H1 (cell line): ENCODE results near the gene C1orf21. TPM values are rescaled to one million over a fixed set of nuclear protein-coding genes. Genes with fewer than 3 reads are reported as not detected.

Experiments
- ASH2L ChIP-seq: fragments of 200-600, 300-600 bp; sonication (generic); IDR thresholded peaks from one replicate; pipeline ENCODE4 v1.7.1; 2017; ENCODE audit warnings: low read length
- EP300 ChIP-seq, 2 experiments: IDR thresholded peaks; 1 replicate in 1 of 2; 2 replicates in 1 of 2; pipeline ENCODE4 v1.6.1; 2011 to 2012; ENCODE audit warnings: low read depth in 2 of 2, low read length in 2 of 2, mild to moderate bottlenecking in 2 of 2, borderline replicate concordance in 1 of 2, inconsistent platforms in 1 of 2, moderate library complexity in 1 of 2
- SAP30 ChIP-seq: fragments of 300-600 bp; sonication (generic); IDR thresholded peaks from 2 replicates; pipeline ENCODE4 v1.7.1; 2012; ENCODE audit warnings: low read length, moderate library complexity, mild to moderate bottlenecking, inconsistent platforms; ENCODE audit not compliant: insufficient read depth, insufficient replicate concordance
- SP2 ChIP-seq: IDR thresholded peaks from 2 replicates; pipeline ENCODE4 v1.6.1; 2012; ENCODE audit warnings: mild to moderate bottlenecking, low read length, inconsistent platforms
- TCF12 ChIP-seq: IDR thresholded peaks from 2 replicates; pipeline ENCODE4 v1.6.1; 2011; ENCODE audit warnings: low read depth, mild to moderate bottlenecking, low read length
- polyA plus RNA-seq, 7 experiments: library from polyadenylated mRNA; depleted of rRNA in 3 of 7; stranded (reverse) in 5 of 7; unstranded in 2 of 7; fragments of >200 nt in 5 of 7; fragments of 200-250 nt in 2 of 7; gene quantifications; 1 replicate in 5 of 7; 2 replicates in 1 of 7; 4 replicates in 1 of 7; pipeline versions ENCODE4 v1.2.1 to v1.2.3, GENCODE V29; 2011 to 2013; ENCODE audit warnings: missing spikeins in 2 of 7, mixed read lengths in 2 of 7
- total RNA-seq: library from RNA; stranded (reverse); fragmentation: NEBNext Ultra II Directional; extraction: Animal tissue kit (Norgen Biotek cat#: 25700); gene quantifications from 2 replicates; pipeline ENCODE4 v1.2.1, GENCODE V29; 2021
- TF ChIP-seq, protein P1 (sequence below): IDR thresholded peaks from 2 replicates; pipeline ENCODE4 v1.6.1; 2012; ENCODE audit warnings: inconsistent platforms

C1orf21 gene
- total and polyA plus RNA-seq, 2 of the 8 experiments (the other 6 are each of a cell fraction or from before 2014, with no cell fraction given), result 16.6 to 51.0 TPM

- TF ChIP-seq TCF12 (no peak), SAP30 (no peak), ASH2L (no peak), SP2 (no peak), EP300 (IDR thresholded peaks at IDR 0.05; ENCODE audit: borderline replicate concordance in 1 of 2, low read depth in 2 of 2, low read length in 2 of 2) (no peak)
- TF ChIP-seq, protein P1, sequence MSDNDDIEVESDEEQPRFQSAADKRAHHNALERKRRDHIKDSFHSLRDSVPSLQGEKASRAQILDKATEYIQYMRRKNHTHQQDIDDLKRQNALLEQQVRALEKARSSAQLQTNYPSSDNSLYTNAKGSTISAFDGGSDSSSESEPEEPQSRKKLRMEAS, result no peak
- TF ChIP-seq, all 59 proteins: peak for 0
Observed at GRCh38 chr1:184632415-184633175, 245.8 kb downstream of the C1orf21 start (continued).
